Progenitor cell of endocrine pancreas (in vitro differentiated cells): ENCODE results near the gene RNU6-1. TPM values are rescaled to one million over a fixed set of nuclear protein-coding genes. Genes with fewer than 3 reads are reported as not detected.
A peak's percentile ranks its signal among the peaks of the same experiment; 100 is the strongest.

Experiments used
- DNase-seq: peaks from one replicate; pipeline ENCODE4 v3.0.0; 2021; ENCODE audit warnings: low spot score; ENCODE audit not compliant: unreplicated experiment
- H3K27ac Mint-ChIP-seq: 2 replicates; pipeline ENCODE4 v1.8.0; 2021; ENCODE audit warnings: mild to moderate bottlenecking, moderate library complexity, mixed read lengths
- H3K27me3 Mint-ChIP-seq: 2 replicates; pipeline ENCODE4 v1.8.0; 2021; ENCODE audit warnings: mixed read lengths
- H3K36me3 Mint-ChIP-seq: 2 replicates; pipeline ENCODE4 v1.8.0; 2022; ENCODE audit warnings: mixed read lengths; ENCODE audit not compliant: insufficient read depth
- H3K4me1 Mint-ChIP-seq: 2 replicates; pipeline ENCODE4 v1.8.0; 2021; ENCODE audit warnings: low read depth, mixed read lengths
- H3K4me3 Mint-ChIP-seq: 2 replicates; pipeline ENCODE4 v1.8.0; 2021; ENCODE audit warnings: low read depth, mild to moderate bottlenecking, moderate library complexity, mixed read lengths
- H3K9me3 Mint-ChIP-seq: 2 replicates; pipeline ENCODE4 v1.8.0; 2021; ENCODE audit warnings: low read depth, mixed read lengths
- CTCF ChIP-seq: fragments of 200-600 bp; sonication (generic); IDR thresholded peaks from one replicate; pipeline ENCODE4 v1.5.0; 2021; ENCODE audit warnings: antibody characterized with exemption, mild to moderate bottlenecking; ENCODE audit not compliant: unreplicated experiment
- total RNA-seq: library from RNA; stranded (reverse); gene quantifications from 2 replicates; pipeline ENCODE4 v1.2.1, GENCODE V29; 2021

RNU6-1 gene
- total RNA-seq, 1 donor from 2014 or later = not detected

GRCh38 chr15:67829647-67830504, 10.0 kb downstream of the RNU6-1 start:
- peaks cover 16% of the 10 kb centered on the region for H3K4me1 Mint-ChIP-seq
- H3K9me3 Mint-ChIP-seq = no peaks in the 10 kb centered on the region
- DNase-seq = no peak
- peaks cover 80% of the 10 kb centered on the region for H3K27me3 Mint-ChIP-seq
- no peak overlapping the region for H3K27ac Mint-ChIP-seq
- no peak overlapping the region for H3K4me3 Mint-ChIP-seq
- no peak for TF ChIP-seq CTCF
- no peaks in the 10 kb centered on the region for H3K36me3 Mint-ChIP-seq

- H3K4me1 Mint-ChIP-seq = peaks cover 15% of the 10 kb centered on the region
- H3K27ac Mint-ChIP-seq = peak overlapping the region; percentile 52
- no peaks in the 10 kb centered on the region for H3K36me3 Mint-ChIP-seq
- peaks cover 80% of the 10 kb centered on the region for H3K27me3 Mint-ChIP-seq
- DNase-seq = no peak
- H3K4me3 Mint-ChIP-seq = no peak overlapping the region
- H3K9me3 Mint-ChIP-seq = no peaks in the 10 kb centered on the region
- no peak for TF ChIP-seq CTCF
Observed at GRCh38 chr15:67828969-67829646, 10.7 kb downstream of the RNU6-1 start.

- no peak overlapping the region for H3K27ac Mint-ChIP-seq
- no peak for TF ChIP-seq CTCF
- H3K4me1 Mint-ChIP-seq = peaks cover 17% of the 10 kb centered on the region
- no peaks in the 10 kb centered on the region for H3K36me3 Mint-ChIP-seq
- no peaks in the 10 kb centered on the region for H3K9me3 Mint-ChIP-seq
- H3K27me3 Mint-ChIP-seq = peaks cover 80% of the 10 kb centered on the region
- no peak for DNase-seq
- no peak overlapping the region for H3K4me3 Mint-ChIP-seq
Observed at GRCh38 chr15:67828278-67828968, 11.4 kb downstream of the RNU6-1 start.

GRCh38 chr15:67827562-67828277, 12.1 kb downstream of the RNU6-1 start:
- no peak for DNase-seq
- peaks cover 76% of the 10 kb centered on the region for H3K27me3 Mint-ChIP-seq
- H3K4me1 Mint-ChIP-seq = peaks cover 13% of the 10 kb centered on the region
- no peaks in the 10 kb centered on the region for H3K9me3 Mint-ChIP-seq
- H3K36me3 Mint-ChIP-seq = no peaks in the 10 kb centered on the region
- peak; percentile 10 for TF ChIP-seq CTCF
- no peak overlapping the region for H3K4me3 Mint-ChIP-seq
- H3K27ac Mint-ChIP-seq = no peak overlapping the region
